H1 (cell line): Measurements from ENCODE around the gene ARID5A. TPM values are rescaled to one million over a fixed set of nuclear protein-coding genes. Genes with fewer than 3 reads are reported as not detected.

ENCODE experiments used
- CTCF ChIA-PET: fragments of 300-600 bp; sonication (Branson Sonifier 250); formaldehyde crosslinking; loops from one replicate; lab custom pipeline; 2021; ENCODE audit not compliant: partially characterized antibody; lab: Charles Lee
- POLR2A ChIA-PET: fragments of 300-600 bp; sonication (Branson Sonifier 250); formaldehyde crosslinking; loops from one replicate; lab custom pipeline; 2021; ENCODE audit warnings: inconsistent platforms; ENCODE audit not compliant: partially characterized antibody; lab: Charles Lee
- DNase-seq, 2 experiments: peaks; one replicate each; pipeline versions ENCODE4 v3.0.0 to v3.0.0-alpha.2; 2010 to 2022; ENCODE audit warnings: low spot score in 2 of 2, low read depth in 1 of 2, mixed read lengths in 1 of 2
- FAIRE-seq: peaks from 2 replicates; lab custom pipeline; 2011; peaks lifted over from hg19 to GRCh38; lab: Jason Lieb, UNC
- H2AFZ ChIP-seq: 2 replicates; pipeline ENCODE4 v1.8.1; 2012; ENCODE audit warnings: low read length, inconsistent platforms
- H2AK5ac ChIP-seq: 2 replicates; pipeline ENCODE4 v1.6.1; 2013; ENCODE audit warnings: low read depth, low read length
- H2BK120ac ChIP-seq: replicated peaks from 2 replicates; pipeline ENCODE3; 2013; ENCODE audit warnings: low read depth, low read length, inconsistent platforms
- H2BK12ac ChIP-seq: 2 replicates; pipeline ENCODE4 v1.6.1; 2013; ENCODE audit warnings: low read depth, low read length
- H2BK15ac ChIP-seq: 2 replicates; pipeline ENCODE4 v1.6.1; 2013; ENCODE audit warnings: low read length
- H2BK20ac ChIP-seq: 2 replicates; pipeline ENCODE4 v1.6.1; 2013; ENCODE audit warnings: low read length
- H2BK5ac ChIP-seq: 2 replicates; pipeline ENCODE4 v1.6.1; 2013; ENCODE audit warnings: low read depth, low read length
- H3K14ac ChIP-seq: 2 replicates; pipeline ENCODE4 v1.6.1; 2013; ENCODE audit warnings: inconsistent platforms; ENCODE audit not compliant: insufficient read length
- H3K18ac ChIP-seq: 2 replicates; pipeline ENCODE4 v1.6.1; 2013; ENCODE audit warnings: low read length; ENCODE audit errors: extremely low read depth
- H3K23ac ChIP-seq: 2 replicates; pipeline ENCODE4 v1.6.1; 2013; ENCODE audit warnings: inconsistent platforms; ENCODE audit not compliant: insufficient read length
- H3K23me2 ChIP-seq: 2 replicates; pipeline ENCODE4 v1.6.1; 2013; ENCODE audit warnings: low read depth, low read length
- H3K27ac ChIP-seq: 2 replicates; pipeline ENCODE4 v1.6.1; 2011; ENCODE audit warnings: low read depth, low read length, inconsistent platforms
- H3K27me3 ChIP-seq, 4 experiments: replicated peaks in 1 of 4; 1 replicate in 1 of 4; 2 replicates in 3 of 4; pipeline versions ENCODE4 v1.6.1 to v1.8.1; 2011 to 2013; ENCODE audit warnings: low read length in 3 of 4, mild to moderate bottlenecking in 3 of 4, inconsistent platforms in 2 of 4, mixed read lengths in 2 of 4, moderate library complexity in 1 of 4; ENCODE audit not compliant: control insufficient read depth in 3 of 4, insufficient read depth in 3 of 4; ENCODE audit errors: extremely low read depth in 1 of 4
- H3K36me3 ChIP-seq, 4 experiments: 2 replicates each; pipeline versions ENCODE4 v1.6.1 to v1.8.1; 2011 to 2013; ENCODE audit warnings: mild to moderate bottlenecking in 4 of 4, low read length in 3 of 4, moderate library complexity in 2 of 4, control low read depth in 1 of 4, inconsistent platforms in 1 of 4; ENCODE audit not compliant: insufficient read depth in 4 of 4, control insufficient read depth in 2 of 4
- H3K4ac ChIP-seq: replicated peaks from 2 replicates; pipeline ENCODE3; 2013; ENCODE audit warnings: low read length, low read depth, mixed read lengths, inconsistent platforms; ENCODE audit not compliant: insufficient read length
- H3K4me1 ChIP-seq, 4 experiments: replicated peaks in 1 of 4; 1 replicate in 1 of 4; 2 replicates in 3 of 4; pipeline versions ENCODE4 v1.6.1 to v1.8.1; 2011 to 2013; ENCODE audit warnings: low read length in 3 of 4, inconsistent platforms in 2 of 4, mixed read lengths in 1 of 4; ENCODE audit not compliant: insufficient read depth in 4 of 4, control insufficient read depth in 3 of 4
- H3K4me2 ChIP-seq, 2 experiments: 2 replicates each; pipeline versions ENCODE4 v1.6.1 to v1.8.1; 2011 to 2013; ENCODE audit warnings: low read depth in 2 of 2, low read length in 2 of 2, control low read depth in 1 of 2, inconsistent platforms in 1 of 2, mild to moderate bottlenecking in 1 of 2; ENCODE audit not compliant: insufficient read depth in 1 of 2
- H3K4me3 ChIP-seq, 4 experiments: fragments of 200-600, 300-600 bp in 1 of 4; sonication (generic), shearing (Covaris generic), sonication (Bioruptor Twin) in 1 of 4; 2 replicates each; pipeline versions ENCODE4 v1.5.1 to v1.8.1; 2011 to 2016; ENCODE audit warnings: low read length in 4 of 4, low read depth in 3 of 4, control low read depth in 2 of 4, inconsistent platforms in 2 of 4, mild to moderate bottlenecking in 2 of 4, mixed read lengths in 1 of 4, moderate library complexity in 1 of 4; ENCODE audit not compliant: insufficient read depth in 2 of 4; ENCODE audit errors: extremely low read depth in 1 of 4
- H3K56ac ChIP-seq: replicated peaks from 2 replicates; pipeline ENCODE3; 2013; ENCODE audit warnings: low read depth, mild to moderate bottlenecking, mixed read lengths, low read length, inconsistent platforms; ENCODE audit not compliant: insufficient read length
- H3K79me1 ChIP-seq: 2 replicates; pipeline ENCODE4 v1.6.1; 2013; ENCODE audit warnings: low read depth, low read length, control low read depth
- H3K79me2 ChIP-seq, 2 experiments: 2 replicates each; pipeline versions ENCODE4 v1.6.1 to v1.8.1; 2012 to 2013; ENCODE audit warnings: low read length in 2 of 2, mild to moderate bottlenecking in 2 of 2, inconsistent platforms in 1 of 2; ENCODE audit not compliant: insufficient read depth in 2 of 2, control insufficient read depth in 1 of 2
- H3K9ac ChIP-seq, 4 experiments: replicated peaks in 1 of 4; 1 replicate in 1 of 4; 2 replicates in 3 of 4; pipeline versions ENCODE4 v1.6.1 to v1.8.1; 2011 to 2013; ENCODE audit warnings: low read depth in 3 of 4, low read length in 3 of 4, control low read depth in 2 of 4, mild to moderate bottlenecking in 2 of 4, moderate library complexity in 2 of 4, inconsistent platforms in 1 of 4; ENCODE audit errors: extremely low read depth in 1 of 4
- H3K9me3 ChIP-seq, 2 experiments: 2 replicates each; pipeline versions ENCODE4 v1.6.1 to v1.8.1; 2012 to 2013; ENCODE audit warnings: mild to moderate bottlenecking in 2 of 2, moderate library complexity in 2 of 2, control low read depth in 1 of 2, inconsistent platforms in 1 of 2, low read depth in 1 of 2, low read length in 1 of 2, mixed read lengths in 1 of 2; ENCODE audit not compliant: insufficient read depth in 2 of 2
- H4K20me1 ChIP-seq, 2 experiments: replicated peaks in 1 of 2; 2 replicates each; pipeline versions ENCODE3 to v1.8.1; 2011 to 2013; ENCODE audit warnings: inconsistent platforms in 2 of 2, low read length in 2 of 2, mild to moderate bottlenecking in 1 of 2; ENCODE audit not compliant: insufficient read depth in 2 of 2, control insufficient read depth in 1 of 2
- H4K5ac ChIP-seq: 2 replicates; pipeline ENCODE4 v1.6.1; 2013; ENCODE audit warnings: low read length, low read depth, mixed read lengths, inconsistent platforms; ENCODE audit not compliant: insufficient read length
- H4K8ac ChIP-seq: 2 replicates; pipeline ENCODE4 v1.8.0; 2013; ENCODE audit warnings: mild to moderate bottlenecking, moderate library complexity, low read length, inconsistent platforms; ENCODE audit not compliant: insufficient read depth; ENCODE audit errors: extremely low read depth
- H4K91ac ChIP-seq: replicated peaks from 2 replicates; pipeline ENCODE3; 2013; ENCODE audit warnings: low read length, mixed read lengths, inconsistent platforms; ENCODE audit not compliant: insufficient read length
- CBX8 ChIP-seq: fragments of 300-800, 300-1000 bp; sonication (generic); IDR thresholded peaks from 2 replicates; pipeline ENCODE4 v1.7.1; 2016; ENCODE audit warnings: low read depth, low read length, borderline replicate concordance
- CHD2 ChIP-seq: IDR thresholded peaks from 2 replicates; pipeline ENCODE4 v1.6.1; 2012; ENCODE audit warnings: low read length, improper control_type of control experiment
- CTCF ChIP-seq, 3 experiments: IDR thresholded peaks; 1 replicate in 2 of 3; 2 replicates in 1 of 3; pipeline versions ENCODE4 v1.5.1 to v1.6.1; 2011; ENCODE audit warnings: low read length in 3 of 3, mild to moderate bottlenecking in 3 of 3, inconsistent platforms in 2 of 3, low read depth in 1 of 3, moderate library complexity in 1 of 3; ENCODE audit not compliant: insufficient read depth in 1 of 3; ENCODE audit errors: control extremely low read depth in 1 of 3
- EZH2 ChIP-seq: fragments of 200-600 bp; sonication (generic); IDR thresholded peaks from 2 replicates; pipeline ENCODE4 v1.7.1; 2012; ENCODE audit warnings: low read depth, mild to moderate bottlenecking, moderate library complexity, low read length, inconsistent platforms; ENCODE audit not compliant: severe bottlenecking
- KDM1A ChIP-seq: fragments of 200-600, 300-600 bp; sonication (generic); IDR thresholded peaks from 2 replicates; pipeline ENCODE4 v1.7.1; 2016; ENCODE audit warnings: mild to moderate bottlenecking, low read length, borderline replicate concordance
- RFX5 ChIP-seq: IDR thresholded peaks from 2 replicates; pipeline ENCODE4 v1.6.1; 2011; ENCODE audit warnings: low read depth, low read length, improper control_type of control experiment, borderline replicate concordance
- RNF2 ChIP-seq: fragments of 200-900, 300-1000 bp; sonication (generic); IDR thresholded peaks from 2 replicates; pipeline ENCODE4 v1.7.1; 2016; ENCODE audit warnings: borderline replicate concordance, low read depth, mild to moderate bottlenecking, antibody characterized with exemption, low read length; ENCODE audit not compliant: poor library complexity, severe bottlenecking; ENCODE audit errors: missing control alignments
- SRF ChIP-seq: IDR thresholded peaks from 2 replicates; pipeline ENCODE4 v1.6.1; 2011; ENCODE audit warnings: mild to moderate bottlenecking, low read depth, low read length, moderate library complexity
- WGBS, 2 experiments: shearing (Covaris generic) in 1 of 2; methylation state at CpG; one replicate each; pipeline versions ENCODE4 v1.1.6 to v1.1.7; 2013 to 2015; ENCODE audit warnings: low lambda C conversion rate in 2 of 2, mixed read lengths in 2 of 2, inconsistent platforms in 1 of 2, low coverage in 1 of 2, missing lambda C conversion rate in 1 of 2; ENCODE audit not compliant: insufficient replicate concordance in 2 of 2, insufficient coverage in 1 of 2, insufficient read length in 1 of 2; ENCODE audit errors: extremely low coverage in 1 of 2, missing lambda C conversion rate in 1 of 2; 5-methylcytosine and 5-hydroxymethylcytosine counted together
- polyA plus RNA-seq, 7 experiments: library from polyadenylated mRNA; depleted of rRNA in 3 of 7; stranded (reverse) in 5 of 7; unstranded in 2 of 7; fragments of >200 nt in 5 of 7; fragments of 200-250 nt in 2 of 7; gene quantifications; 1 replicate in 5 of 7; 2 replicates in 1 of 7; 4 replicates in 1 of 7; pipeline versions ENCODE4 v1.2.1 to v1.2.3, GENCODE V29; 2011 to 2013; ENCODE audit warnings: missing spikeins in 2 of 7, mixed read lengths in 2 of 7
- total RNA-seq: library from RNA; stranded (reverse); fragmentation: NEBNext Ultra II Directional; extraction: Animal tissue kit (Norgen Biotek cat#: 25700); gene quantifications from 2 replicates; pipeline ENCODE4 v1.2.1, GENCODE V29; 2021
- TF ChIP-seq, protein P1 (sequence below): IDR thresholded peaks from 2 replicates; pipeline ENCODE4 v1.6.1; 2012; ENCODE audit warnings: inconsistent platforms

The ARID5A gene
- total and polyA plus RNA-seq, 2 of the 8 experiments (the other 6 are each of a cell fraction or from before 2014, with no cell fraction given) = 3.3 to 5.3 TPM

GRCh38 chr2:96495982-96496629 is 40.4 kb upstream of the ARID5A start:
- CTCF ChIA-PET = interaction anchor here (0.8 to 8.9 kb wide), 3 partner anchors 13 to 21 kb away, joined by 3 to 76 read pairs (median 20); no protein-coding TSS in a partner anchor
- TF ChIP-seq EZH2 = no peak
- no peak for TF ChIP-seq SRF
- no peak for TF ChIP-seq KDM1A
- TF ChIP-seq RFX5 = no peak
- TF ChIP-seq RNF2 = no peak
- no peak for TF ChIP-seq CHD2
- TF ChIP-seq, protein P1, sequence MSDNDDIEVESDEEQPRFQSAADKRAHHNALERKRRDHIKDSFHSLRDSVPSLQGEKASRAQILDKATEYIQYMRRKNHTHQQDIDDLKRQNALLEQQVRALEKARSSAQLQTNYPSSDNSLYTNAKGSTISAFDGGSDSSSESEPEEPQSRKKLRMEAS = no peak
- TF ChIP-seq CTCF (IDR thresholded peaks at IDR 0.05; ENCODE audit: control extremely low read depth in 1 of 3, insufficient read depth in 1 of 3, low read depth in 1 of 3, low read length in 3 of 3) = no peak
- no peak for TF ChIP-seq CBX8

More at GRCh38 chr2:96495982-96496629, 40.4 kb upstream of the ARID5A start:
- H3K4me1 ChIP-seq = peaks cover 0 to 5% (median 2%) of the 10 kb centered on the region in 4 experiments; a peak in 2 of 7 replicates
- no peak overlapping the region for H2AK5ac ChIP-seq
- FAIRE-seq (no peak), DNase-seq (no peak)
- no peaks in the 10 kb centered on the region for H3K23me2 ChIP-seq
- H3K4ac ChIP-seq = no peak overlapping the region
- H3K9me3 ChIP-seq = peaks cover 0 to 2% of the 10 kb centered on the region in 2 experiments; a peak in 1 of 4 replicates
- WGBS, 2 experiments = 92% methylated on average over 6 of the region's 6 CpGs; no CpG with 5 or more reads in 1 of the 2 experiments
- H3K79me2 ChIP-seq = no peaks in the 10 kb centered on the region
- H3K9ac ChIP-seq = no peak overlapping the region
- H3K27ac ChIP-seq = no peak overlapping the region
- no peak overlapping the region for H3K23ac ChIP-seq
- no peak overlapping the region for H3K4me3 ChIP-seq
- H3K56ac ChIP-seq = no peak overlapping the region
- no peak overlapping the region for H2BK120ac ChIP-seq
- H3K36me3 ChIP-seq = no peaks in the 10 kb centered on the region
- no peak overlapping the region for H4K5ac ChIP-seq
- no peak overlapping the region for H3K14ac ChIP-seq
- no peak overlapping the region for H2BK15ac ChIP-seq
- H3K27me3 ChIP-seq = no peaks in the 10 kb centered on the region
- H4K91ac ChIP-seq = no peak overlapping the region
- no peak overlapping the region for H4K8ac ChIP-seq
- no peak overlapping the region for H3K4me2 ChIP-seq
- no peak overlapping the region for H2BK12ac ChIP-seq
- H4K20me1 ChIP-seq = no peaks in the 10 kb centered on the region
- peak overlapping the region; percentile 37; the same call in 1 of the 2 replicates for H2AFZ ChIP-seq
- H2BK5ac ChIP-seq = no peak overlapping the region
- POLR2A ChIA-PET = interaction anchor here (1.3 kb wide), 1 partner anchor 12 kb away, joined by 3 read pairs; no protein-coding TSS in a partner anchor
- H3K79me1 ChIP-seq = no peaks in the 10 kb centered on the region
- H3K18ac ChIP-seq = no peak overlapping the region
- no peak overlapping the region for H2BK20ac ChIP-seq
